Measurements from ENCODE around the gene GFY. TPM values are rescaled to one million over a fixed set of nuclear protein-coding genes. Genes with fewer than 3 reads are reported as not detected.
A peak's percentile ranks its signal among the peaks of the same experiment; 100 is the strongest.

GFY gene
- total and polyA plus RNA-seq, 9 of the 15 experiments (the other 6 are each of a cell fraction or from before 2014, with no cell fraction given) = 0.06 to 0.40 (median 0.19) TPM; not detected in 3

GRCh38 chr19:49387936-49388372 lies 37.2 kb upstream of the GFY start, which contains the start of gene KASH5 (continued):
- TF ChIP-seq ATF3 (IDR thresholded peaks at IDR 0.05) (peak; percentile 29; the same call in 1 of the 2 replicates), ATF3 (CRISPR knock-in tag; conservative IDR thresholded peaks at IDR 0.05) (no peak), TCFL5 (CRISPR knock-in tag; conservative IDR thresholded peaks at IDR 0.05) (no peak), BRD4 (IDR thresholded peaks at IDR 0.05) (no peak), ZFP1 (CRISPR knock-in tag; IDR thresholded peaks at IDR 0.05) (no peak), ELF2 (CRISPR knock-in tag; IDR thresholded peaks at IDR 0.05) (no peak), CREB5 (CRISPR knock-in tag; IDR thresholded peaks at IDR 0.05) (no peak), ZNF785 (CRISPR knock-in tag; IDR thresholded peaks at IDR 0.05) (no peak), ZNF197 (CRISPR knock-in tag; IDR thresholded peaks at IDR 0.05; ENCODE audit: low read depth) (no peak), ZNF24 (IDR thresholded peaks at IDR 0.05) (no peak), RBM22 (IDR thresholded peaks at IDR 0.05; ENCODE audit: low read depth, low read length, poor library complexity, severe bottlenecking) (no peak), YY1 (IDR thresholded peaks at IDR 0.05; ENCODE audit: borderline replicate concordance in 1 of 3, control insufficient read depth in 1 of 3, extremely low read depth in 1 of 3, insufficient read depth in 3 of 3, insufficient read length in 1 of 3, insufficient replicate concordance in 2 of 3, low read depth in 1 of 3, low read length in 2 of 3) (peak; percentile 6 to 72 (median 36)), BDP1 (IDR thresholded peaks at IDR 0.05; ENCODE audit: insufficient read depth, insufficient read length) (no peak), BRD9 (IDR thresholded peaks at IDR 0.05; ENCODE audit: low read depth, partially characterized antibody) (peak; percentile 24), STAT5A (IDR thresholded peaks at IDR 0.05; ENCODE audit: borderline replicate concordance, low read length) (no peak), ZNF239 (CRISPR knock-in tag; IDR thresholded peaks at IDR 0.05) (no peak), PTBP1 (IDR thresholded peaks at IDR 0.05; ENCODE audit: low read depth, low read length) (no peak), HCFC1 (IDR thresholded peaks at IDR 0.05; ENCODE audit: low read depth, low read length) (no peak), PCBP2 (IDR thresholded peaks at IDR 0.05; ENCODE audit: low read depth, low read length, poor library complexity, severe bottlenecking) (no peak), ADNP (tag; IDR thresholded peaks at IDR 0.05) (peak; percentile 33; the same call in 1 of the 2 replicates), E2F6 (IDR thresholded peaks at IDR 0.05; ENCODE audit: borderline replicate concordance in 1 of 2, extremely low read depth in 1 of 2, insufficient read depth in 1 of 2, insufficient read length in 1 of 2, low read depth in 1 of 2, low read length in 1 of 2, poor library complexity in 1 of 2, severe bottlenecking in 1 of 2) (peak; percentile 96 to 97), PPARD (CRISPR knock-in tag; IDR thresholded peaks at IDR 0.05) (no peak), L3MBTL2 (IDR thresholded peaks at IDR 0.05) (peak; percentile 98), SFPQ (IDR thresholded peaks at IDR 0.05; ENCODE audit: low read depth, low read length) (no peak)
